ENCODE data around the gene LRTM2. TPM values are rescaled to one million over a fixed set of nuclear protein-coding genes. Genes with fewer than 3 reads are reported as not detected.

LRTM2 gene
- total RNA-seq, 1 donor, result not detected

DNA sequence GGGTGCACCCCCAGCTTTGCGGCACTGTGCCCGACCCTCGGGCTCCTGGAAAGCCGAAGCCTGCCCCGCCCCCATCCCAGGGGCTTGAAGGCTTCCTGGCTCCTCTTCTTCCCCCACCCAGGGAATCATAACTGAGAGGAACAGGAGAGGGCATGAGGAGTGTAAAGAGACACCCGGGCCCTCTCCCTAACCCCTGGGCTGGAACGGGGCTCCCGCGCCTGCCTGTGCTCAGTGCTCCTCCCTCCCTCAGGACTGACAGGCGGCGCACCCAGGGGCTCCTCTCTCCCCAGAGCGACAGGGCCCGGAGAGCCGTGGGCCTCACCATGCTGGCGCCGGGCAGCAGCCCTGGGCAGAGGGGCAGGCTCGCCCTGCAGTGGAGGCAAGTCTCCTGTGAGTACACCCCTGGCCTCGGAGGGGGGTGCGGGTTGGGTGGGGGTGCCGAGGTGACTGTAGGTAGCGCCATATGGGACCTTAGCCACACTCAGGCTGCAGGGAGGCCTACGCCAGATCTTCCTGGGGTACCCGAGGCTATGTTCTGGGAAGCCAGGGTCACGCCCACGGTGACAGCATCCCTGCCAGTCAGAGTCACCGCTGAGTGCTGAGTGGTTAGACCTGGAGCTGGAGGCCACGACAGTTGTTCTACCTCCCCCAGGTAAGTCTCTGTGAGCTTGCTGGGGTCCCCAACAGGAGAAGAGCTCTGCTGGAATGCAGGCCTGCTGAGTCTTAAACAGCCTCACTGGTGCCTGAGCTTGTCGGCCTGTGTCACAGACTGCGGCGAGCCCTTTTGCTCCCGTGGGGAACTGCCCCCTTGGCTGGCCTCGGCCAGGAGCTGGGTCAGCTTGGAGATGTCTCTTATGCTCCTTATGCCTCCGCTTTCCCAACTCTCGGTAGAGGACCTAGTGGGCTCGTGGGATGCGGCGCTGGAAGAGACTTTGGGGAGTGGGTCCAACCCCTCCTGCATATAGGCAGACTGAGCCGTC is 7.8 kb downstream of the LRTM2 start:
- TF ChIP-seq, protein P1, sequence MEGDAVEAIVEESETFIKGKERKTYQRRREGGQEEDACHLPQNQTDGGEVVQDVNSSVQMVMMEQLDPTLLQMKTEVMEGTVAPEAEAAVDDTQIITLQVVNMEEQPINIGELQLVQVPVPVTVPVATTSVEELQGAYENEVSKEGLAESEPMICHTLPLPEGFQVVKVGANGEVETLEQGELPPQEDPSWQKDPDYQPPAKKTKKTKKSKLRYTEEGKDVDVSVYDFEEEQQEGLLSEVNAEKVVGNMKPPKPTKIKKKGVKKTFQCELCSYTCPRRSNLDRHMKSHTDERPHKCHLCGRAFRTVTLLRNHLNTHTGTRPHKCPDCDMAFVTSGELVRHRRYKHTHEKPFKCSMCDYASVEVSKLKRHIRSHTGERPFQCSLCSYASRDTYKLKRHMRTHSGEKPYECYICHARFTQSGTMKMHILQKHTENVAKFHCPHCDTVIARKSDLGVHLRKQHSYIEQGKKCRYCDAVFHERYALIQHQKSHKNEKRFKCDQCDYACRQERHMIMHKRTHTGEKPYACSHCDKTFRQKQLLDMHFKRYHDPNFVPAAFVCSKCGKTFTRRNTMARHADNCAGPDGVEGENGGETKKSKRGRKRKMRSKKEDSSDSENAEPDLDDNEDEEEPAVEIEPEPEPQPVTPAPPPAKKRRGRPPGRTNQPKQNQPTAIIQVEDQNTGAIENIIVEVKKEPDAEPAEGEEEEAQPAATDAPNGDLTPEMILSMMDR (IDR thresholded peaks at IDR 0.05; ENCODE audit: insufficient read depth, low read length), result no peak
- no peak for DNase-seq (ENCODE audit: low read depth)
- no peak overlapping the region for H3K4me3 ChIP-seq (ENCODE audit: low read depth, low read length)

DNA sequence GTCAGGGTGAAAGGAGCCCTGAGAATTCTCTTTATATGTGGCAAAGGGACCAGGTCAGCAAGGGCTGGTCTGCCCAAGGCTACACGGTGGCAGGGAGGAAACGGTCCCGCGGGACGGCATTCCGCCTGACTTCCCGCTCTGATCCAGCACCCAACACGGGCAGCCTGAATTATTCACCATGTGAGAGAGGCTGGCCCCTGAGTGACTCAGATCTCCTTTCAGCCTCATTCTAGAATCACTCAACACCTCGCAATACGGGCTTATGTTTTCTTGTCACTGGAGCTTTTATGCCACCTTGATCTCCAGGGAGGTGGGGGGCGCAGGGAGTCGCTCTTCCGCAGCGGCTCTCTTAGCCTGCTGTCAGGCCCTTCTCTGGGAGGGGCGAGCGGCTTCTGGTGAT is 8.5 kb downstream of the LRTM2 start:
- H3K4me3 ChIP-seq (ENCODE audit: low read depth, low read length), result no peak overlapping the region
- no peak for DNase-seq (ENCODE audit: low read depth)
- TF ChIP-seq, protein P1 (IDR thresholded peaks at IDR 0.05; ENCODE audit: insufficient read depth, low read length), result no peak

DNA sequence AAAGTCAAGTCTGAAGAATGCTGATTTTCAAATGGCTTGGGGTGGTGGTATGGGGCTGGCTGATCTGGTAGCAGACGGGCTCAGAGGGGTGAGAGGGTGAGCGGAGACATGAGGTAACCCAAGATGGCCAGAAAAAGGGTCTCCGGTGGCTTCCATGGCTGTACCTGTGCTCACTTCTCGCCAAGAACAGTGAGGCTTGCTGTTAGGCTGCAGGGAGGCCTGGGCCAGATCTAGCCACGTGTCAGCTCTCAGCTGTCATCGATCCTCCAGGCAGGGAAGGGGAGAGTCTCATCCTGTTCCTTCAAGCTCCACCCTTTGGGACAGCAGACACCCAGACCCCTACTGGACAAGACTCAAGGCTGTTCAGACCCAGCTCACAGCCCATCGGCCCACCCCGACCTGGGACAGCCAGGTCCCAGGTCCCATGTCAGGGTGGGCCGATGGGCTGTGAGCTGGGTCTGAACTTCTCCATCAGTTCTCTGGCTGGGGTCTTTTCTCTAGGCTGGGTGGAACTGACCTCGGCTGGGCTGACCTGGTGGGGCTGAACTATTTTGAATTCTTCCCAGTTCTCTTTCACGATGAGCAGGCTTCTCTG is 9.0 kb downstream of the LRTM2 start:
- TF ChIP-seq, protein P1 (IDR thresholded peaks at IDR 0.05; ENCODE audit: insufficient read depth, low read length), result no peak
- no peak for DNase-seq (ENCODE audit: low read depth)
- no peak overlapping the region for H3K4me3 ChIP-seq (ENCODE audit: low read depth, low read length)

DNA sequence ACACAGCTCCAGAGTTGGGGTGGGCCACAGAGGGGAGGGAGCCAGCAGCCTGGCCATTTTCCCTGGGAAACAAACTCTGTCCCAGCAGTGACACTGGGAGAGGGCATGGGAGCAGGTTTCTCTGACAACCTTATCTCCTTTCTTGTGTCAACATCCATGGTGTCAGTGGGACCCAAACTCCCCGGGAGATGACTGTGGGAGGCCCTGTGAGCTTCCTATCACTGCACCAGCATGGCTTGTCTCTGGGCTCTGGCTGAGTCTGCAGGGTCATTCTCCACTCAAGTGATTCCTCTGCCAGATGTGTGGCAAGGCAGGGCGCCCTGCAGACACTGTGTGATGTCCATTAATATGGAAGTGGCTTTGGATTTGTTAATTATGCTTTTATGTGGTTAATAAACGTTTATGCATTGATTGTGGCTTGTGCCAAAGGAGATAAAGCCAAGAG is 10.1 kb downstream of the LRTM2 start:
- TF ChIP-seq, protein P1 (IDR thresholded peaks at IDR 0.05; ENCODE audit: insufficient read depth, low read length), result no peak
- H3K4me3 ChIP-seq (ENCODE audit: low read depth, low read length), result no peak overlapping the region
- no peak for DNase-seq (ENCODE audit: low read depth)

DNA sequence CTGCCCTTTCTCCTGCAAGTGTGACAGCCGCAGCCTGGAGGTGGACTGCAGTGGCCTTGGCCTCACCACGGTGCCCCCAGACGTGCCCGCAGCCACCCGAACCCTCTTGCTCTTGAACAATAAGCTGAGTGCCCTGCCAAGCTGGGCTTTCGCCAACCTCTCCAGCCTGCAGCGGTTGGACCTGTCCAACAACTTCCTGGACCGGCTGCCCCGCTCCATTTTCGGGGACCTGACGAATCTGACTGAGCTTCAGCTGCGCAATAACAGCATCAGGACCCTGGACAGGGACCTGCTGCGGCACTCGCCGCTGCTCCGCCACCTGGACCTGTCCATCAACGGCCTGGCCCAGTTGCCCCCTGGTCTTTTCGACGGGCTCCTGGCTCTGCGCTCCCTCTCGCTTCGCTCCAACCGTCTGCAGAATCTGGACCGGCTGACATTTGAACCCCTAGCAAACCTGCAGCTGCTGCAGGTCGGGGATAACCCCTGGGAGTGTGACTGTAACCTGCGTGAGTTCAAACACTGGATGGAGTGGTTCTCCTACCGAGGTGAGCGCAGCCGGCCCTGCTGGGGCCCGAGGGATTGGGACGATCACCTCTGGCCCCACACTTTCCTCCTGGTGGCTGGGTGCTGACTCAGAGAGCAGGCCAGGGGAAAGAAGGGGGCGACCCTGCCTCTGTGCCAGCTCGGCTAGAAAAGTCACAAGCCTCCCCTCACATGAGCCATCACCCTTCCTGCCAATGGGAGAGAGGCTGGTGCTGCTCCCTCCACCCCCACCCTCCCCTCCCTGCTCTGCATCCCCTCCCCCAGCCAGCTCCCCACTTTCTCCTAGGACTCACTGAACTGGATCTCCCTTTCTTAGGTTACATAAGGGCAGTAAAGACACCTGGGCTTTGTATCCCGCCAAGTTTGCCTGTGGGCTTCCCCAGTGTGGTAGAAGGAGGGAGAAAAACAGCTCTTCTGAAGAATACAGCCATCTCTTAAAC is 10.9 kb downstream of the LRTM2 start:
- TF ChIP-seq, protein P1 (IDR thresholded peaks at IDR 0.05; ENCODE audit: insufficient read depth, low read length), result no peak
- DNase-seq (ENCODE audit: low read depth), result peak; percentile 63
- H3K4me3 ChIP-seq (ENCODE audit: low read depth, low read length), result no peak overlapping the region
